AG09319 (cell line): ENCODE data around the gene C16orf90.

ENCODE experiments used
- DNase-seq: peaks from one replicate; pipeline ENCODE4 v3.0.0-alpha.2; 2010; ENCODE audit warnings: low read depth; ENCODE audit errors: extremely low read depth
- CTCF ChIP-seq: IDR thresholded peaks from 2 replicates; pipeline ENCODE4 v1.5.1; 2011; ENCODE audit warnings: low read depth, mild to moderate bottlenecking, inconsistent platforms, low read length, moderate library complexity

C16orf90 gene

GRCh38 chr16:3532741-3533140 is 37.5 kb upstream of the C16orf90 start:
- no peak for DNase-seq
- no peak for TF ChIP-seq CTCF

- TF ChIP-seq CTCF: no peak
- DNase-seq: no peak
These were observed 35.2 kb upstream of the C16orf90 start for GRCh38 chr16:3530371-3530914.

GRCh38 chr16:3529175-3529574 is 33.9 kb upstream of the C16orf90 start:
- TF ChIP-seq CTCF: no peak
- no peak for DNase-seq

GRCh38 chr16:3528406-3528805 is 33.1 kb upstream of the C16orf90 start:
- DNase-seq: no peak
- no peak for TF ChIP-seq CTCF

GRCh38 chr16:3527216-3527829 is 32.0 kb upstream of the C16orf90 start:
- TF ChIP-seq CTCF: peak; percentile 60
- DNase-seq: peak; percentile 31

- TF ChIP-seq CTCF: no peak
- no peak for DNase-seq
These were observed 30.7 kb upstream of the C16orf90 start for GRCh38 chr16:3525951-3526350.

- DNase-seq: no peak
- TF ChIP-seq CTCF: no peak
These were observed 28.0 kb upstream of the C16orf90 start for GRCh38 chr16:3523281-3523680.
